Keratinocyte (primary cell): ENCODE measurements around the gene TOR1AIP1.

Experiments
- CTCF ChIP-seq, 3 experiments: IDR thresholded peaks in 1 of 3; conservative IDR thresholded peaks in 1 of 3; optimal IDR thresholded peaks in 1 of 3; 2 replicates in 2 of 3; 3 replicates in 1 of 3; pipeline versions ENCODE3 to v1.5.1; 2011; ENCODE audit warnings: low read length in 3 of 3, mild to moderate bottlenecking in 3 of 3, moderate library complexity in 2 of 3, control low read depth in 1 of 3, inconsistent platforms in 1 of 3; ENCODE audit not compliant: insufficient read depth in 2 of 3; ENCODE audit errors: extremely low read depth in 1 of 3
- EZH2 ChIP-seq: IDR thresholded peaks from one replicate; pipeline ENCODE4 v1.6.1; 2012; ENCODE audit warnings: inconsistent platforms, mild to moderate bottlenecking, low read length, moderate library complexity

GRCh38 chr1:179921981-179922872 is 40.1 kb downstream of the TOR1AIP1 start:
- TF ChIP-seq CTCF (optimal IDR thresholded peaks at IDR 0.05 in 1 of 3, IDR thresholded peaks at IDR 0.05 in 1 of 3, conservative IDR thresholded peaks at IDR 0.05 in 1 of 3; ENCODE audit: extremely low read depth in 1 of 3, insufficient read depth in 2 of 3, low read length in 3 of 3): no peak
- no peak for TF ChIP-seq EZH2
